GM23338 (cell line): ENCODE results near the gene PRIM1. TPM values are rescaled to one million over a fixed set of nuclear protein-coding genes. Genes with fewer than 3 reads are reported as not detected.

Experiments used
- ATAC-seq: fragments of 200-7000 bp; cut with Tn5 transposase; 3 replicates; pipeline ENCODE4 v1.9.1; 2020
- DNase-seq: peaks from one replicate; pipeline ENCODE4 v3.0.0-alpha.2; 2015; ENCODE audit warnings: low spot score
- H2AFZ ChIP-seq: fragments of 200-600 bp; sonication (generic); 2 replicates; pipeline ENCODE4 v1.8.0; 2016; ENCODE audit warnings: antibody characterized with exemption, mild to moderate bottlenecking, moderate library complexity
- H3F3A ChIP-seq: fragments of 200-600 bp; sonication (generic); replicated peaks from 2 replicates; pipeline ENCODE4 v1.8.0; 2017; ENCODE audit warnings: antibody characterized with exemption, mixed run types, low read depth
- H3K27ac ChIP-seq: fragments of 200-600 bp; sonication (generic); 2 replicates; pipeline ENCODE4 v1.6.1; 2016; ENCODE audit warnings: low read depth
- H3K27me3 ChIP-seq: fragments of 200-600 bp; sonication (generic); 2 replicates; pipeline ENCODE4 v1.8.0; 2016; ENCODE audit warnings: mild to moderate bottlenecking, mixed run types, moderate library complexity; ENCODE audit not compliant: insufficient read depth
- H3K36me3 ChIP-seq: fragments of 200-600 bp; sonication (generic); 2 replicates; pipeline ENCODE4 v1.8.0; 2016; ENCODE audit warnings: mild to moderate bottlenecking; ENCODE audit not compliant: insufficient read depth
- H3K4me1 ChIP-seq: fragments of 200-600 bp; sonication (generic); 2 replicates; pipeline ENCODE4 v1.8.0; 2016; ENCODE audit warnings: mild to moderate bottlenecking, moderate library complexity; ENCODE audit not compliant: insufficient read depth
- H3K4me2 ChIP-seq: fragments of 200-600 bp; sonication (generic); 2 replicates; pipeline ENCODE4 v1.7.1; 2017; ENCODE audit warnings: mixed run types
- H3K4me3 ChIP-seq: fragments of 200-600 bp; sonication (generic); 2 replicates; pipeline ENCODE4 v1.6.1; 2016; ENCODE audit warnings: mixed run types
- H3K79me2 ChIP-seq: fragments of 200-600 bp; sonication (generic); replicated peaks from 2 replicates; pipeline ENCODE4 v1.8.0; 2017; ENCODE audit warnings: mild to moderate bottlenecking; ENCODE audit not compliant: insufficient read depth
- H3K9me2 ChIP-seq: fragments of 200-600 bp; sonication (generic); 2 replicates; pipeline ENCODE4 v1.8.0; 2017; ENCODE audit not compliant: insufficient read depth
- H4K20me1 ChIP-seq: fragments of 200-600 bp; sonication (generic); replicated peaks from 2 replicates; pipeline ENCODE4 v1.8.0; 2017; ENCODE audit warnings: mild to moderate bottlenecking; ENCODE audit not compliant: insufficient read depth
- H3K27ac Mint-ChIP-seq: 2 replicates; pipeline ENCODE4 v1.8.0; 2020; ENCODE audit warnings: inconsistent platforms, mild to moderate bottlenecking, moderate library complexity, mixed read lengths
- H3K27me3 Mint-ChIP-seq: 3 replicates; pipeline ENCODE4 v1.8.0; 2022; ENCODE audit warnings: low read depth, mild to moderate bottlenecking, moderate library complexity, mixed read lengths, inconsistent platforms; ENCODE audit not compliant: insufficient read depth, poor library complexity
- H3K36me3 Mint-ChIP-seq: 3 replicates; pipeline ENCODE4 v1.8.0; 2021; ENCODE audit warnings: low read depth, mild to moderate bottlenecking, inconsistent platforms, moderate library complexity, mixed read lengths
- H3K4me1 Mint-ChIP-seq: 3 replicates; pipeline ENCODE4 v1.8.0; 2020; ENCODE audit warnings: mild to moderate bottlenecking, inconsistent platforms, mixed read lengths
- H3K4me3 Mint-ChIP-seq: 3 replicates; pipeline ENCODE4 v1.8.0; 2021; ENCODE audit warnings: moderate library complexity, mild to moderate bottlenecking, inconsistent platforms, mixed read lengths
- H3K9me3 Mint-ChIP-seq: 3 replicates; pipeline ENCODE4 v1.8.0; 2020; ENCODE audit warnings: moderate library complexity, mild to moderate bottlenecking, inconsistent platforms, mixed read lengths
- CREB1 ChIP-seq: fragments of 250-450 bp; sonication (Bioruptor Pico); IDR thresholded peaks from 2 replicates; pipeline ENCODE4 v1.5.0; 2020; ENCODE audit warnings: low read depth, mild to moderate bottlenecking, moderate library complexity
- CTCF ChIP-seq, 2 experiments: fragments of 200-600 bp in 1 of 2; sonication (generic) in 1 of 2; conservative IDR thresholded peaks; 2 replicates each; pipeline versions ENCODE4 v1.5.1 to v1.6.1; 2016 to 2017; ENCODE audit warnings: antibody characterized with exemption in 2 of 2, low read depth in 2 of 2, mild to moderate bottlenecking in 2 of 2, moderate library complexity in 1 of 2
- ETS1 ChIP-seq: IDR thresholded peaks from 2 replicates; pipeline ENCODE4 v1.6.1; 2016; ENCODE audit warnings: antibody characterized with exemption
- EZH2 ChIP-seq: fragments of 200-600 bp; sonication (generic); IDR thresholded peaks from one replicate; pipeline ENCODE4 v1.8.0; 2017; ENCODE audit warnings: antibody characterized with exemption, mild to moderate bottlenecking, low read depth; ENCODE audit not compliant: unreplicated experiment
- EZH2phosphoT487 ChIP-seq: fragments of 200-600 bp; sonication (generic); IDR thresholded peaks from one replicate; pipeline ENCODE4 v1.8.1; 2018; ENCODE audit warnings: antibody characterized with exemption; ENCODE audit not compliant: unreplicated experiment
- JUNB ChIP-seq: IDR thresholded peaks from one replicate; pipeline ENCODE4 v1.6.1; 2016; ENCODE audit warnings: antibody characterized with exemption; ENCODE audit not compliant: unreplicated experiment
- NANOG ChIP-seq: IDR thresholded peaks from 2 replicates; pipeline ENCODE4 v1.6.1; 2016; ENCODE audit warnings: antibody characterized with exemption, borderline replicate concordance
- POLR2AphosphoS5 ChIP-seq: IDR thresholded peaks from 2 replicates; pipeline ENCODE4 v1.6.1; 2016; ENCODE audit warnings: antibody characterized with exemption, low read depth
- REST ChIP-seq: IDR thresholded peaks from one replicate; pipeline ENCODE4 v1.6.1; 2018; ENCODE audit warnings: antibody characterized with exemption; ENCODE audit not compliant: unreplicated experiment
- STAT1 ChIP-seq: IDR thresholded peaks from one replicate; pipeline ENCODE4 v1.6.1; 2016; ENCODE audit warnings: antibody characterized with exemption; ENCODE audit not compliant: unreplicated experiment
- ZNF114 ChIP-seq: fragments of 250-450 bp; sonication (Bioruptor Pico); IDR thresholded peaks from 2 replicates; pipeline ENCODE4 v1.5.0; 2020; ENCODE audit warnings: mild to moderate bottlenecking, moderate library complexity
- ZNF331 ChIP-seq: fragments of 250-450 bp; sonication (Bioruptor Pico); IDR thresholded peaks from 2 replicates; pipeline ENCODE4 v1.5.0; 2020; ENCODE audit warnings: low read depth, mild to moderate bottlenecking, moderate library complexity
- ZNF462 ChIP-seq: fragments of 250-450 bp; sonication (Bioruptor Pico); IDR thresholded peaks from 2 replicates; pipeline ENCODE4 v1.5.0; 2020; ENCODE audit warnings: mild to moderate bottlenecking, moderate library complexity
- polyA plus RNA-seq: library from polyadenylated mRNA; unstranded; fragments of >200 nt; fragmentation: Nextera tagmentation; extraction: Ambion mirVana; gene quantifications from 2 replicates; pipeline ENCODE4 v1.2.1, GENCODE V29; 2016
- total RNA-seq: library from RNA; depleted of rRNA; stranded (reverse); fragments of >200 nt; shearing (Covaris generic); gene quantifications from 2 replicates; pipeline ENCODE4 v1.2.3, GENCODE V29; 2014

Gene PRIM1
- total and polyA plus RNA-seq, 2 experiments from 2014 or later, result 67.9 to 73.9 TPM

- Histone ChIP-seq H3K27me3 (no peaks in the 10 kb centered on the region), H2AFZ (peak overlapping the region; percentile 78; the same call in 1 of the 2 replicates), H3K9me2 (no peaks in the 10 kb centered on the region), H3K4me1 (peaks cover 30% of the 10 kb centered on the region; the same call in 1 of the 2 replicates), H3K27ac (no peak overlapping the region), H3F3A (peaks cover 5% of the 10 kb centered on the region), H3K36me3 (no peaks in the 10 kb centered on the region), H3K4me2 (0 out of 2 replicates have a peak overlapping the region, but pooled peaks have one; percentile 26), H4K20me1 (no peaks in the 10 kb centered on the region), H3K79me2 (no peaks in the 10 kb centered on the region), H3K4me3 (no peak overlapping the region)
- Mint-ChIP-seq H3K27me3 (peaks cover 6% of the 10 kb centered on the region), H3K27ac (no peak overlapping the region), H3K4me1 (peaks cover 31% of the 10 kb centered on the region), H3K4me3 (no peak overlapping the region), H3K9me3 (no peaks in the 10 kb centered on the region), H3K36me3 (no peaks in the 10 kb centered on the region)
- DNase-seq (no peak), ATAC-seq (no peak)
- TF ChIP-seq CREB1 (CRISPR knock-in tag), result no peak
- TF ChIP-seq STAT1, result no peak
- no peak for TF ChIP-seq ZNF114 (CRISPR knock-in tag)
- no peak for TF ChIP-seq EZH2
- TF ChIP-seq ETS1, result no peak
- TF ChIP-seq ZNF462 (CRISPR knock-in tag), result no peak
- no peak for TF ChIP-seq JUNB
- no peak for TF ChIP-seq POLR2AphosphoS5
- no peak for TF ChIP-seq CTCF (conservative IDR thresholded peaks at IDR 0.05; ENCODE audit: low read depth in 2 of 2)
- no peak for TF ChIP-seq NANOG
- TF ChIP-seq ZNF331 (CRISPR knock-in tag), result no peak
- TF ChIP-seq REST, result no peak
- no peak for TF ChIP-seq EZH2phosphoT487
Measured at GRCh38 chr12:56768424-56768823, 16.3 kb upstream of the PRIM1 start.
